HUES64 (cell line): ENCODE results near the gene WWP2.
A peak's percentile ranks its signal among the peaks of the same experiment; 100 is the strongest.

Experiments used
- H3K27ac ChIP-seq: 2 replicates; pipeline ENCODE4 v1.7.0; 2013; ENCODE audit warnings: low read depth, low read length, inconsistent platforms
- H3K27me3 ChIP-seq: 2 replicates; pipeline ENCODE4 v1.6.1; 2013; ENCODE audit warnings: mild to moderate bottlenecking, low read length; ENCODE audit not compliant: insufficient read depth
- H3K36me3 ChIP-seq: 2 replicates; pipeline ENCODE4 v1.6.1; 2013; ENCODE audit warnings: mild to moderate bottlenecking, low read length; ENCODE audit not compliant: insufficient read depth
- H3K4me1 ChIP-seq: 2 replicates; pipeline ENCODE4 v1.6.1; 2013; ENCODE audit warnings: mild to moderate bottlenecking, low read length, moderate library complexity; ENCODE audit not compliant: insufficient read depth
- H3K4me3 ChIP-seq: 2 replicates; pipeline ENCODE4 v1.5.1; 2013; ENCODE audit warnings: mild to moderate bottlenecking, low read length, moderate library complexity
- H3K9ac ChIP-seq: 2 replicates; pipeline ENCODE4 v1.6.1; 2013; ENCODE audit warnings: mild to moderate bottlenecking, low read depth, low read length
- H3K9me3 ChIP-seq: 2 replicates; pipeline ENCODE4 v1.6.1; 2013; ENCODE audit warnings: low read depth, low read length; ENCODE audit not compliant: insufficient read depth
- WGBS: fragments of 150-250, 120-280 bp; methylation state at CpG from one replicate; pipeline ENCODE4 v1.1.7; 2013; ENCODE audit warnings: missing lambda C conversion rate; 5-methylcytosine and 5-hydroxymethylcytosine counted together

WWP2 gene

GRCh38 chr16:69833357-69834282, 71.5 kb downstream of the WWP2 start:
- 84% methylated on average over 7 of the region's 7 CpGs for WGBS
- H3K9ac ChIP-seq: no peak overlapping the region
- H3K4me3 ChIP-seq: no peak overlapping the region
- H3K36me3 ChIP-seq: no peaks in the 10 kb centered on the region
- H3K27me3 ChIP-seq: no peaks in the 10 kb centered on the region
- H3K4me1 ChIP-seq: peaks cover 14% of the 10 kb centered on the region; the same call in 1 of the 2 replicates
- peak overlapping the region; percentile 20; the same call in 1 of the 2 replicates for H3K27ac ChIP-seq
- H3K9me3 ChIP-seq: no peaks in the 10 kb centered on the region

GRCh38 chr16:69834807-69835466, 72.8 kb downstream of the WWP2 start:
- Histone ChIP-seq H3K4me3 (no peak overlapping the region), H3K36me3 (no peaks in the 10 kb centered on the region), H3K27me3 (no peaks in the 10 kb centered on the region), H3K9me3 (no peaks in the 10 kb centered on the region), H3K9ac (no peak overlapping the region), H3K4me1 (peaks cover 14% of the 10 kb centered on the region; the same call in 1 of the 2 replicates), H3K27ac (no peak overlapping the region)
- WGBS: 91% methylated on average over 5 of the region's 7 CpGs

- Histone ChIP-seq H3K27ac (no peak overlapping the region), H3K36me3 (no peaks in the 10 kb centered on the region), H3K9ac (no peak overlapping the region), H3K4me1 (peaks cover 14% of the 10 kb centered on the region; the same call in 1 of the 2 replicates), H3K4me3 (no peak overlapping the region), H3K27me3 (no peaks in the 10 kb centered on the region), H3K9me3 (no peaks in the 10 kb centered on the region)
- 100% methylated on average over 1 of the region's 1 CpG for WGBS
These were observed 74.1 kb downstream of the WWP2 start for GRCh38 chr16:69836257-69836656.

- Histone ChIP-seq H3K27ac (no peak overlapping the region), H3K4me1 (peaks cover 14% of the 10 kb centered on the region; the same call in 1 of the 2 replicates), H3K27me3 (no peaks in the 10 kb centered on the region), H3K4me3 (no peak overlapping the region), H3K9me3 (no peaks in the 10 kb centered on the region), H3K36me3 (peaks cover 2% of the 10 kb centered on the region; the same call in 1 of the 2 replicates), H3K9ac (no peak overlapping the region)
- 96% methylated on average over 5 of the region's 5 CpGs for WGBS
These were observed 75.2 kb downstream of the WWP2 start for GRCh38 chr16:69837380-69837779.

- H3K36me3 ChIP-seq: peaks cover 3% of the 10 kb centered on the region; the same call in 1 of the 2 replicates
- 90% methylated on average over 4 of the region's 4 CpGs for WGBS
These were observed 76.4 kb downstream of the WWP2 start for GRCh38 chr16:69838489-69838888.

GRCh38 chr16:69839240-69839688, 77.1 kb downstream of the WWP2 start:
- peaks cover 3% of the 10 kb centered on the region; the same call in 1 of the 2 replicates for H3K36me3 ChIP-seq
- H3K9me3 ChIP-seq: no peaks in the 10 kb centered on the region
- no peaks in the 10 kb centered on the region for H3K27me3 ChIP-seq
- H3K4me1 ChIP-seq: 0 out of 2 replicates have a peak, but pooled peaks cover 4% of the 10 kb centered on the region
- no peak overlapping the region for H3K9ac ChIP-seq
- no peak overlapping the region for H3K27ac ChIP-seq
- WGBS: 100% methylated on average over 2 of the region's 2 CpGs
- no peak overlapping the region for H3K4me3 ChIP-seq

More at GRCh38 chr16:69838489-69838888, 76.4 kb downstream of the WWP2 start:
- Histone ChIP-seq H3K4me1 (peaks cover 10% of the 10 kb centered on the region; the same call in 1 of the 2 replicates), H3K4me3 (no peak overlapping the region), H3K9me3 (no peaks in the 10 kb centered on the region), H3K27me3 (no peaks in the 10 kb centered on the region), H3K9ac (no peak overlapping the region), H3K27ac (no peak overlapping the region)

- 0 out of 2 replicates have a peak, but pooled peaks cover 4% of the 10 kb centered on the region for H3K4me1 ChIP-seq
- 86% methylated on average over 9 of the region's 10 CpGs for WGBS
- H3K36me3 ChIP-seq: peaks cover 3% of the 10 kb centered on the region; the same call in 1 of the 2 replicates
- no peak overlapping the region for H3K9ac ChIP-seq
- H3K27ac ChIP-seq: no peak overlapping the region
- no peak overlapping the region for H3K4me3 ChIP-seq
- H3K27me3 ChIP-seq: no peaks in the 10 kb centered on the region
- H3K9me3 ChIP-seq: no peaks in the 10 kb centered on the region
These were observed 77.8 kb downstream of the WWP2 start for GRCh38 chr16:69839798-69840409.

GRCh38 chr16:69840975-69841374, 78.8 kb downstream of the WWP2 start:
- Histone ChIP-seq H3K9ac (no peak overlapping the region), H3K27me3 (no peaks in the 10 kb centered on the region), H3K27ac (no peak overlapping the region), H3K4me3 (no peak overlapping the region), H3K36me3 (peaks cover 3% of the 10 kb centered on the region; the same call in 1 of the 2 replicates), H3K4me1 (0 out of 2 replicates have a peak, but pooled peaks cover 4% of the 10 kb centered on the region), H3K9me3 (no peaks in the 10 kb centered on the region)
- 95% methylated on average over 2 of the region's 2 CpGs for WGBS

GRCh38 chr16:69844441-69844840, 82.3 kb downstream of the WWP2 start:
- Histone ChIP-seq H3K27me3 (no peaks in the 10 kb centered on the region), H3K9ac (no peak overlapping the region), H3K4me3 (no peak overlapping the region), H3K27ac (no peak overlapping the region), H3K36me3 (peaks cover 3% of the 10 kb centered on the region; the same call in 1 of the 2 replicates), H3K4me1 (no peaks in the 10 kb centered on the region), H3K9me3 (no peaks in the 10 kb centered on the region)
- WGBS: 86% methylated on average over 8 of the region's 8 CpGs

- H3K27ac ChIP-seq: no peak overlapping the region
- 68% methylated on average over 6 of the region's 6 CpGs for WGBS
- H3K4me3 ChIP-seq: no peak overlapping the region
- peaks cover 3% of the 10 kb centered on the region; the same call in 1 of the 2 replicates for H3K36me3 ChIP-seq
- H3K27me3 ChIP-seq: no peaks in the 10 kb centered on the region
- no peaks in the 10 kb centered on the region for H3K4me1 ChIP-seq
- no peak overlapping the region for H3K9ac ChIP-seq
- no peaks in the 10 kb centered on the region for H3K9me3 ChIP-seq
These were observed 83.0 kb downstream of the WWP2 start for GRCh38 chr16:69845181-69845580.
